ENCODE data around the gene CD300LB. TPM values are rescaled to one million over a fixed set of nuclear protein-coding genes. Genes with fewer than 3 reads are reported as not detected.

Gene CD300LB
- total RNA-seq, 4 donors from 2014 or later = 0.41 TPM; not detected in 3

GRCh38 chr17:74523308-74523707 is 8.0 kb downstream of the CD300LB start:
- H3K9me3 ChIP-seq = no peaks in the 10 kb centered on the region
- no peak for TF ChIP-seq EP300 (IDR thresholded peaks at IDR 0.05; ENCODE audit: low read depth)
- H3K4me3 ChIP-seq = no peak overlapping the region
- in situ Hi-C loops (cut with MboI; ENCODE audit: low pct_ligation_motif_present in 1 of 4, low pct_unique_long_range_greater_than_20kb in 1 of 4, low sequenced_read_pairs in 3 of 4) (no loop called here), intact Hi-C loops (cut with DNase I; ENCODE audit: low total_unique reads) (no loop called here)
- no peaks in the 10 kb centered on the region for H3K27me3 ChIP-seq
- no peaks in the 10 kb centered on the region for H3K4me1 ChIP-seq
- no peak overlapping the region for H3K27ac ChIP-seq
- H3K36me3 ChIP-seq = no peaks in the 10 kb centered on the region
- 78% methylated on average over 3 of the region's 3 CpGs; no CpG with 5 or more reads in 1 of the 2 donors for WGBS, 2 donors (ENCODE audit: low coverage in 1 of 2)
- no peak for DNase-seq

- intact Hi-C loops (cut with DNase I; ENCODE audit: low total_unique reads) = no loop called here
- H3K4me1 ChIP-seq = no peaks in the 10 kb centered on the region
- no peaks in the 10 kb centered on the region for H3K27me3 ChIP-seq
- TF ChIP-seq EP300 (IDR thresholded peaks at IDR 0.05; ENCODE audit: low read depth) = no peak
- TF ChIP-seq POLR2A (IDR thresholded peaks at IDR 0.05) = no peak
- TF ChIP-seq POLR2AphosphoS5 (IDR thresholded peaks at IDR 0.05) = no peak
- TF ChIP-seq CTCF (IDR thresholded peaks at IDR 0.05) = no peak
- H3K9me3 ChIP-seq = no peaks in the 10 kb centered on the region
- WGBS, 2 donors (ENCODE audit: low coverage in 1 of 2) = 84% methylated on average over 10 of the region's 10 CpGs; no CpG with 5 or more reads in 1 of the 2 donors
- in situ Hi-C loops (cut with MboI; ENCODE audit: low pct_ligation_motif_present in 1 of 4, low pct_unique_long_range_greater_than_20kb in 1 of 4, low sequenced_read_pairs in 3 of 4) = no loop called here
- H3K4me3 ChIP-seq = no peak overlapping the region
- no peak overlapping the region for H3K27ac ChIP-seq
- no peak for DNase-seq
- H3K36me3 ChIP-seq = no peaks in the 10 kb centered on the region
Measured at GRCh38 chr17:74522381-74523105, 8.7 kb downstream of the CD300LB start.

- DNase-seq = no peak
- H3K27ac ChIP-seq = peak overlapping the region; percentile 38 to 67 (median 40)
- no peaks in the 10 kb centered on the region for H3K4me1 ChIP-seq
Measured at GRCh38 chr17:74521701-74522201, 9.5 kb downstream of the CD300LB start.

GRCh38 chr17:74520790-74521480 is 10.3 kb downstream of the CD300LB start:
- in situ Hi-C loops (cut with MboI; ENCODE audit: low pct_ligation_motif_present in 1 of 4, low pct_unique_long_range_greater_than_20kb in 1 of 4, low sequenced_read_pairs in 3 of 4) = no loop called here
- no peak for DNase-seq
- H3K4me1 ChIP-seq = no peaks in the 10 kb centered on the region
- peak overlapping the region; percentile 38 to 67 (median 40) for H3K27ac ChIP-seq
- no peaks in the 10 kb centered on the region for H3K27me3 ChIP-seq
- TF ChIP-seq POLR2AphosphoS5 (IDR thresholded peaks at IDR 0.05) (no peak), CTCF (IDR thresholded peaks at IDR 0.05) (no peak), EP300 (IDR thresholded peaks at IDR 0.05; ENCODE audit: low read depth) (no peak), POLR2A (IDR thresholded peaks at IDR 0.05) (no peak)
- H3K9me3 ChIP-seq = no peaks in the 10 kb centered on the region
- 78 to 90% methylated on average over 5 to 21 of the region's 21 CpGs for WGBS, 2 donors (ENCODE audit: low coverage in 1 of 2)
- intact Hi-C loops (cut with DNase I; ENCODE audit: low total_unique reads) = no loop called here
- H3K4me3 ChIP-seq = no peak overlapping the region
- no peaks in the 10 kb centered on the region for H3K36me3 ChIP-seq

More at GRCh38 chr17:74521701-74522201, 9.5 kb downstream of the CD300LB start:
- WGBS, 2 donors (ENCODE audit: low coverage in 1 of 2) = 71% methylated on average over 9 of the region's 9 CpGs; no CpG with 5 or more reads in 1 of the 2 donors
- Histone ChIP-seq H3K9me3 (no peaks in the 10 kb centered on the region), H3K27me3 (no peaks in the 10 kb centered on the region), H3K4me3 (no peak overlapping the region), H3K36me3 (no peaks in the 10 kb centered on the region)
- intact Hi-C loops (cut with DNase I; ENCODE audit: low total_unique reads) (no loop called here), in situ Hi-C loops (cut with MboI; ENCODE audit: low pct_ligation_motif_present in 1 of 4, low pct_unique_long_range_greater_than_20kb in 1 of 4, low sequenced_read_pairs in 3 of 4) (no loop called here)
- TF ChIP-seq POLR2AphosphoS5 (IDR thresholded peaks at IDR 0.05) (no peak), POLR2A (IDR thresholded peaks at IDR 0.05) (no peak), EP300 (IDR thresholded peaks at IDR 0.05; ENCODE audit: low read depth) (no peak), CTCF (IDR thresholded peaks at IDR 0.05) (no peak)

All from transverse colon (tissue), 4 donors.